CD4-positive, alpha-beta T cell treated with Interleukin-4 for 4 hours (primary cell): ENCODE results near the gene PRKCE.
"Not testable (repeated sequence)": the region's sequence is repeated elsewhere in the genome, so short reads cannot be mapped to it uniquely, and the experiment has no call there.

Experiments used
- DNase-seq: peaks from one replicate; pipeline ENCODE4 v3.0.0-alpha.2; 2020

PRKCE gene

GRCh38 chr2:45896311-45896710 is 244.8 kb downstream of the PRKCE start:
- no peak for DNase-seq

DNA sequence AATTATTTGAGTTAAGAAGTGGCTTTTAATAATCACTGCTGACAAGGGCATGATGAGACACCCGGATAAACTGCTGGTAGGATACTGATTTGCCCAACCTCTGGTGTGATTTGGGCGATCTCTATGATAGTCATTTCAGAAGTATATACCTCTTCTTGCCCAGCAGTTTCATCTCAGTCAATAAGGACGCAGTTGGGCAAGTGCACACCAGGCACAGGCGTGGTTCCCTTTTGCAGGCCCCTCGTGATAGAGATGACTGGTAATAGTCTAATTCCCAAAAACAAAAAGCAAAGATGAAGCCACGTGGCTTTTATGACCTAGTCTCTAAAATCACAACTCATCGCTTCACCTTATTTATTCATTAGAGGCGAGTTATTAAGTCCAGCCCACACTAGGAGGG is 246.4 kb downstream of the PRKCE start:
- no peak for DNase-seq

DNA sequence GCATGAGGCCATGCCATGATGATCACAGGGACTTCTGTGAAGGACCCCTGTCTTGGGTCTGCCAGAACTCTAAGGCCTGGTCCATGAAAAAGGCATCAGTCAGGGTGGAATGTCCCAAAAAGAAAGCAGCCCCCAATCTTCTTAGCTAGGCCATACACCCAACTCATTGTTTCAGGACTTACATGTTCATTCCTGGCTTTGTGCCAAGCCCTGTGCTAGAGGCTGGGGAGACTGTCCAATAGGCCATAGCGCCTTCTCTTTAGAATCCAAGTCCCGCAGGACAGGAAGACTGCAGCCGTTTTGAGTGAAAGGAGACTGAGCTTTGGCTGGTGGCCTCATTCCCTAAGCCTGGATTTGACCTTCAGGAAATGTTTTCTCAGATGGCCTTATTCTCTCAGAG is 247.3 kb downstream of the PRKCE start:
- no peak for DNase-seq

DNA sequence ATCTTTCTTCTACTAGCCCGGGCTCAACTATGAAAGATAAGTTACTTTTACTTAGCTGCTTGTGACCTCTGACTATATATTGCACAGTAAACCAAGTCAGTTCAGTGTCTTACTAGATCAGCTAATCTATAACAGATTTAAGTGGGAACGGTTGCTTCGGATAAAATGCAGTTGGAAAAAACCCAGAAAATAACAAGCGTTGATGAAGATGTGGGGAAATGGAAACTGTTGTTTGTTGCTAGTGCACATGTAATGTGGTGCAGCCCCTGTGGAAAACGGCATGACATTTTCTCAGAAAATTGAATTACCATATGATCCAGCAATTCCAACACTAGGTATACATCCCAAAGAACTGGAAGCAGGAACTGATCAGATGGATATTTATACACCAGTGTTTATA is 248.5 kb downstream of the PRKCE start:
- no peak for DNase-seq

DNA sequence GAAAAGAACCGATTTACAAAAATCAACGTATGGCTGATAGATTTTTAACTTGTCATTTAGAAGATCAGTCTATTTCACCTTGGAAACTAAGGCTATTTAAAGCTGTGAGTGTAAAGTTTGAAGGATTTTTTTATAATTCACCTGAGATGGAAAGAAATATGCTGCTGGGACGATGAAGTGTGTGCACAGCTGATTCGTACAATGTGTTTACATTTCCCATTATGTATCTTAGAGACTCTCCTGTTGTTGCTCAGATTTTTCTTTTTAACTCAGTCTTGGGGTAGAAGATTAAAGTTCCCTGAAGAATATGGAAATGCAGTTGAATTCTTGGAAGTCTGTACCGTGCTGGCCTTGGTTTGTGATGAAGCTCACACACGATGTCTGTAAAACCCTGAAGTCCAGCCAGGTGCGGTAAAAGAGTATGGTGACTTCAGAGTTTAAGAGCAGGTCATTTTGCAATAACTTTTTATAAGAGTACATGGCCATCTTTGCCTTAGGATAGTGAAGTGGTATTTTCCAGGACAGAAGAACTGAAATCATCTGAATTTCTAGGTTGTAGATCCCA is 250.1 kb downstream of the PRKCE start:
- DNase-seq = no peak

DNA sequence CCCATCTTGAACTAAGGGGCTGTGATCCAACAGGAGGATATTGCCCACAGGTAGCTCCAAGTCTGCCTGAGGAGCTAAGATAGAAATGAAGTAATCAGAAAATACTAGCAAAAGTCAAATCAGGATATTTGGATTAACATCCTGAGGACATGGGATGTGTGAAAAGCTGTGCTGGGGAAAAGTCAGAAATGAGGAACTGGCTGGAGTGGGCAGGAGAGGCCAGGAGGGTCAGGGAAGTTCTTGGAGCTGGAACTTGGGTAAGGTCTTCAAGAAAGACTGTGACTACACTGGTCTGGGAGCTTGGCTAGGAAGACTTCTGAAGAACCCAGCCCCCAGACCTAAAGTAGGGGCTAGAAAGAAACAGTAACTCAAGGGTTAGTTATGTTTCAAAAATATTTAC is 250.9 kb downstream of the PRKCE start:
- DNase-seq = no peak

- DNase-seq = no peak
These were observed 251.4 kb downstream of the PRKCE start for GRCh38 chr2:45902781-45903375.

GRCh38 chr2:45904267-45904945 is 252.9 kb downstream of the PRKCE start:
- no peak for DNase-seq

DNA sequence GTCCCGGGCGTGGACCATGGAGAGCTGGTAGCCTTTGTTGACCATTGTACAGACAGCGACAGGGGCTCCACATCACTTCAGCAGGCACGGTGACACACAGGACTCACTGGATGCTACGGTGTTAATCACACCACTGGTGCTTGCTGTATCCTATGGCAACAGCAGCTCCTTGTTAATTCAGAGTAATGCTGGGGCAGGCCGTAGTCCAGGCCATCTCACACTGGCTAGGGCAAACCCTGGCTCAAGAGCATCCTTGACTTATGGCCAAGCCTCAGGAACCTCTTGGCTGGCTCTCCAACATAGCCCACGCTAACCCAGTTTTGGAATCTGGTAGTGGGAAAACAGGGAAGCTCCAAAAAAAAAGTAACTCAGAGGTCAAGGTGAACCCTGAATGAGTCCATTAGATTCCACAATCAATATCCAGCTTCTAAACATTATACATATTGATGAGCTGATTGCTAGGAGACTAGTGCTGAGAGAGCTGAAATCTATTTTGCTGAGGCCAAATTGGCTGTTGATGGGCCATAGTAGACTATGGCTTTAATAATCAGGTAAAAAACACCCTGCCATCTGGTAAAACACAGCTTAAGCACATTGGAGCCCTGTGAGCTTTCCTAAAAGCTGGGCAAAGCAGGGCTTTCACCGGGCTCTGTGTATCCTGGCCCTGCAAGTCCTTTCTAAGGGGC is 253.6 kb downstream of the PRKCE start:
- DNase-seq = no peak

- no peak for DNase-seq
These were observed 254.1 kb downstream of the PRKCE start for GRCh38 chr2:45905632-45905958.

DNA sequence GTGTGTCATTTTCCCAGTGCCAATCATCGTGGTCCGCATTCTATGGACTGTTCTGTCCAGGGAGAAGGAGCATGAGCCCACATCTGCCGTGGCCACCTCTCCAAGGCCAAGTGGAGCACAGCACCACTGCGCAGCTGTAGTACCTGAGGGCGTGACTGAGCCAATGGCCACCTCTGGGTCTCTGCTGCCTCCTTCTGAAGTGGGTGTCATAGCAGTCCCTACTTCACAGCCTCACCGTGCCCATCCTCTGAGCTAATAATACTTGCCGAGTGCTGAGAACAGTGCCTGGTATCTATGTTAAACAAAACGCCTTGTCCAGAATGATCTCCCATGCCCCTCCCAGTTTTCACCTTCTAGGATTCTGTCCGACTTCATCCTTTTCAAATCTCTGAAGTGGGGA is 256.1 kb downstream of the PRKCE start:
- no peak for DNase-seq

DNA sequence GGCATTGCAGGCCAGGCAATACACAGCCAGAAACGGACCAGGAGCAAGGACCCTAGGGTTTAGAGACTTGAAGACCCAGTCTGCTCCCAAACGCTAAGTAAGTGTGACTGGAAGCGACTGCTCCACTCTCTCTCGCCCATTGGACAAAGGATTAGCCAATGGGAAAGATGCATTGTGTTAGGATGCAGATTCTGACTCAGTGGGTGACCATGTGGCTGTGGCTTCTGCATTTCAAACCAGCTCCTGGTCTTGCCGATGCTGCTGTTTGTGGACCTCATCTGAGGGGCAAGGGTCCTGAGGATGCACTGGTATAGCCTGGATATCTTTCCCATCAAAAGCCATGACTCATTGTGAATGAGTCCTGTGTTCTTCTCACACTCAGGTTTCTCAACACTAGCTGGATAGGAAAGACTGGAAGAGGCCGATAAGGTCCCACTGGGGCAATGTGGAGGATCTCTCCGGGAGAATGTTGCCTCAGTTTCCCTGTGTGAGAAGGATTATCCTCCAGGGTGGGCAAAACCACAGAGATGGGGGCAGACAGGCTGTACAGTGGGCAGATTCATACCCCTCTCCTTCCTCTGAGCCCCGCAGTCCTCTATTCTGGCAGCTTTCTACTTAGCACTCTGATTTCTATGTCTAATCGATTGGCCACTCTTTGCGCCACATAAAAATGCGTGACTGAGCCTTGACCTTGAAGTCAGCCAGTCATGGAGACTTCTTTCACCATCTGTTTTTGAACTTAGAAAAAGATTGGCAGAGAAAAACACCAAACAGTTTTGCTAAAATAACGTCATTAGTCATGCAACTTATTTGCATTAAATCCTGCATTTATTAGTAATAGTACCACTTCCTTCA is 257.1 kb downstream of the PRKCE start:
- DNase-seq = no peak

DNA sequence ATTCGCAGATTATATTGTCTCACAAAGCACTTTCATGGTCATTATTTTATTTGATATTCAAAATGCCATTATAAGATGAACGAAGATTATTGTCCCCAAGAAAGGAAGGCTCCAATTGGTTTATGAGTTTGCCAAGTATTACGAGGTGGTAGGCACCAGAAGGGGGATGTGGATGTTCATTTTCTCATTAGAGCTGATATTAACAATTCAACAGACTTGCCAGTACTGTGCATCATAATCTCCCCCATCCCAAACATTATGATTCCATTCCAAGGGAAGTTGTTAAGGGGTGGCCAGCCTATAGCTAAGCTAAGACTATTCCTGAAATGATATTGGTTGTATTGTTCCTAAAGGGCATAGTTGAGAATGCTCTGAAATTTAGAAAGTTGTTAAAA is 257.7 kb downstream of the PRKCE start:
- no peak for DNase-seq

DNA sequence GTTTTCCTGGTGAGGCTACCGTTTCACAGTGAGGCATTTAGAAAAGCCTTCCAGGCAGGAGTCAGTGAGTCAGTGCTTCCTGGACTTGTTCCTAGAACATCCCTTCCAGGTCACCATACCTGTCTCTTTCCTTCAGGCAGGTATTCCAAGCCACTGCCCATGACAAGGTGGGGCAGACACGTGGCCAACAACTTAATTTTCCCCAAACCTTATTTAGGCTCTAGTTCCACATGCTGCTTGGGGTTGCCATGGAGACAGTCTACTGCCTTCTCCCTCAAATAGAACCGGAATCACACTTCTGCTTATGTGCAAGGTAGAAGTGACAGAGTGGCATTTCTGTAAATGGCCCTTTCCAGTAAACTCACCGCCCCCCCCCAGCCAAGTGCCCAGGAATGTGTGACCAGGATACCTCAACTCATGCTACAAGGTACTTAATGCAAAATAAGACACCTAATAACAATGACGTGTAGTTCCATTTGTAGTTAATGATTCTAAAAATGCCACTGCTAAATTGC is 258.3 kb downstream of the PRKCE start:
- no peak for DNase-seq

GRCh38 chr2:45910473-45911060 is 259.1 kb downstream of the PRKCE start:
- no peak for DNase-seq

DNA sequence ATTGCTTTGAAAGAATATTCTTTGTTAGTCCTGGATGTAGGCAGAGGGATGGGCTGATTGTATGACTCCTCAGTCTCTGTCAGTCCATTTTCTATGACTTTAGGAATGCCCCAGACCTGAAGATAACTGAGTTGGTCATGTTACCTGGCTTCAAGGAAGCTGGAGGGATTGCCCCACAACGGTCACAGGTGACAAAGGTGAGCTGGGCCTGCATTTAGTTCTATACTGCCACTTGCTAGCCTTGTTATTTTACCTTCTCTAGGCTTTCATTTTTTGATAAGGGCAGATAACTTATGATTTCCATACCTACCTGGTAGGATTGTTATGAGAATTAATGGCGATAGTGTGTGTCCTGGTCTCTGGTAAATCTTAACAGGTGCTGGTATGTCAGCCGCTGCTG is 260.1 kb downstream of the PRKCE start:
- DNase-seq = no peak

- DNase-seq = no peak
These were observed 260.6 kb downstream of the PRKCE start for GRCh38 chr2:45912109-45912508.

GRCh38 chr2:45913539-45913938 is 262.1 kb downstream of the PRKCE start:
- DNase-seq = no peak

- no peak for DNase-seq
These were observed 264.0 kb downstream of the PRKCE start for GRCh38 chr2:45915523-45915922.

DNA sequence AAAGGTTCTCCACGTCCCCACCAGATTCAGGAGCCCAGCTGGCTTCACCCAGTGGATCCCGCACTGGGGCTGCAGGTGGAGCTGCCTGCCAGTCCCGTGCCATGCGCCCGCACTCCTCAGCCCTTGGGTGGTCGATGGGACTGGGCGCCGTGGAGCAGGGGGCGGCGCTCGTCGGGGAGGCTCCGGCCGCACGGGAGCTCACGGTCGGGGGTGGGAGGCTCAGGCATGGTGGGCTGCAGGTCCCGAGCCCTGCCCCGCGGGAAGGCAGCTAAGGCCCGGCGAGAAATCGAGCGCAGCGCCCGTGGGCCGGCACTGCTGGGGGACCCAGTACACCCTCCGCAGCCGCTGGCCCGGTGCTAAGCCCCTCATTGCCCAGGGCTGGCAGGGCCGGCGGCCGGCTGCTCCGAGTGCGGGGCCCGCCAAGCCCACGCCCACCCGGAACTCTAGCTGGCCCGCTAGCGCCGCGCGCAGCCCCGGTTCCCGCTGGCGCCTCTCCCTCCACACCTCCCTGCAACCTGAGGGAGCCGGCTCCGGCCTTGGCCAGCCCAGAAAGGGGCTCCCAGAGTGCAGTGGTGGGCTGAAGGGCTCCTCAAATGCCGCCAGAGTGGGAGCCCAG is 266.2 kb downstream of the PRKCE start:
- not testable (repeated sequence) for DNase-seq

- DNase-seq = no peak
These were observed 267.1 kb downstream of the PRKCE start for GRCh38 chr2:45918463-45919159.
